CD4-positive, alpha-beta T cell treated with Interleukin-21 for 1 hour (primary cell): ENCODE data around the gene FHIT.

Source experiments
- DNase-seq: peaks from one replicate; pipeline ENCODE4 v3.0.0-alpha.2; 2020

Gene FHIT

GRCh38 chr3:60986552-60986951, 264.7 kb downstream of the FHIT start:
- DNase-seq = no peak

- no peak for DNase-seq
These were observed 267.3 kb downstream of the FHIT start for GRCh38 chr3:60983906-60984305.

- DNase-seq = no peak
These were observed 270.9 kb downstream of the FHIT start for GRCh38 chr3:60980342-60980692.

- DNase-seq = no peak
These were observed 271.6 kb downstream of the FHIT start for GRCh38 chr3:60979461-60980341.

- DNase-seq = no peak
These were observed 277.9 kb downstream of the FHIT start for GRCh38 chr3:60973321-60973720.

- no peak for DNase-seq
These were observed 278.7 kb downstream of the FHIT start for GRCh38 chr3:60972599-60972998.

GRCh38 chr3:60970850-60971249, 280.4 kb downstream of the FHIT start:
- DNase-seq = no peak

- no peak for DNase-seq
These were observed 284.1 kb downstream of the FHIT start for GRCh38 chr3:60967141-60967540.

- no peak for DNase-seq
These were observed 293.7 kb downstream of the FHIT start for GRCh38 chr3:60957541-60957940.

- DNase-seq = no peak
These were observed 294.5 kb downstream of the FHIT start for GRCh38 chr3:60956729-60957128.

- DNase-seq = no peak
These were observed 296.2 kb downstream of the FHIT start for GRCh38 chr3:60955034-60955433.

GRCh38 chr3:60954048-60954447, 297.2 kb downstream of the FHIT start:
- DNase-seq = no peak

- no peak for DNase-seq
These were observed 297.9 kb downstream of the FHIT start for GRCh38 chr3:60953351-60953750.

GRCh38 chr3:60952055-60952454, 299.2 kb downstream of the FHIT start:
- no peak for DNase-seq

- DNase-seq = no peak
These were observed 302.1 kb downstream of the FHIT start for GRCh38 chr3:60949146-60949545.

- DNase-seq = no peak
These were observed 302.8 kb downstream of the FHIT start for GRCh38 chr3:60948488-60948887.

- no peak for DNase-seq
These were observed 315.5 kb downstream of the FHIT start for GRCh38 chr3:60935709-60936108.

GRCh38 chr3:60933824-60934223, 317.4 kb downstream of the FHIT start:
- no peak for DNase-seq

- DNase-seq = no peak
These were observed 318.6 kb downstream of the FHIT start for GRCh38 chr3:60932643-60933042.

- no peak for DNase-seq
These were observed 319.1 kb downstream of the FHIT start for GRCh38 chr3:60932170-60932569.

GRCh38 chr3:60931452-60931851, 319.8 kb downstream of the FHIT start:
- no peak for DNase-seq

GRCh38 chr3:60920519-60920918, 330.7 kb downstream of the FHIT start:
- no peak for DNase-seq

GRCh38 chr3:60919296-60919695, 332.0 kb downstream of the FHIT start:
- no peak for DNase-seq

- DNase-seq = no peak
These were observed 334.1 kb downstream of the FHIT start for GRCh38 chr3:60917141-60917540.

- no peak for DNase-seq
These were observed 334.7 kb downstream of the FHIT start for GRCh38 chr3:60916546-60916945.
